ENCODE measurements around the gene TBC1D10A.
"Not testable (repeated sequence)": the region's sequence is repeated elsewhere in the genome, so short reads cannot be mapped to it uniquely, and the experiment has no call there.

- not testable (repeated sequence) for TF ChIP-seq CTCF (conservative IDR thresholded peaks at IDR 0.05; ENCODE audit: low read length); EZH2phosphoT487 (IDR thresholded peaks at IDR 0.05; ENCODE audit: borderline replicate concordance)
These were observed 11.6 kb upstream of the TBC1D10A start for GRCh38 chr22:30338341-30338740.
